HL-60 (cell line): ENCODE results near the gene CFAP20DC.

Experiments used
- CTCF ChIP-seq: IDR thresholded peaks from one replicate; pipeline ENCODE4 v1.5.1; 2011; ENCODE audit warnings: low read length, control low read depth, inconsistent platforms; ENCODE audit not compliant: insufficient read depth
- GABPA ChIP-seq: IDR thresholded peaks from 2 replicates; pipeline ENCODE4 v1.6.1; 2012; ENCODE audit warnings: low read depth
- POLR2AphosphoS5 ChIP-seq: IDR thresholded peaks from 2 replicates; pipeline ENCODE4 v1.6.1; 2012; ENCODE audit warnings: low read depth
- SPI1 ChIP-seq: IDR thresholded peaks from 2 replicates; pipeline ENCODE4 v1.6.1; 2012; ENCODE audit warnings: low read depth, mild to moderate bottlenecking, borderline replicate concordance
- TF ChIP-seq, protein P1 (sequence below): IDR thresholded peaks from 2 replicates; pipeline ENCODE4 v1.6.1; 2012; ENCODE audit warnings: low read depth; ENCODE audit not compliant: insufficient replicate concordance

GRCh38 chr3:58784425-58784824 lies 265.4 kb downstream of the CFAP20DC start:
- TF ChIP-seq CTCF (no peak), SPI1 (no peak), GABPA (no peak), POLR2AphosphoS5 (no peak)
- TF ChIP-seq, protein P1, sequence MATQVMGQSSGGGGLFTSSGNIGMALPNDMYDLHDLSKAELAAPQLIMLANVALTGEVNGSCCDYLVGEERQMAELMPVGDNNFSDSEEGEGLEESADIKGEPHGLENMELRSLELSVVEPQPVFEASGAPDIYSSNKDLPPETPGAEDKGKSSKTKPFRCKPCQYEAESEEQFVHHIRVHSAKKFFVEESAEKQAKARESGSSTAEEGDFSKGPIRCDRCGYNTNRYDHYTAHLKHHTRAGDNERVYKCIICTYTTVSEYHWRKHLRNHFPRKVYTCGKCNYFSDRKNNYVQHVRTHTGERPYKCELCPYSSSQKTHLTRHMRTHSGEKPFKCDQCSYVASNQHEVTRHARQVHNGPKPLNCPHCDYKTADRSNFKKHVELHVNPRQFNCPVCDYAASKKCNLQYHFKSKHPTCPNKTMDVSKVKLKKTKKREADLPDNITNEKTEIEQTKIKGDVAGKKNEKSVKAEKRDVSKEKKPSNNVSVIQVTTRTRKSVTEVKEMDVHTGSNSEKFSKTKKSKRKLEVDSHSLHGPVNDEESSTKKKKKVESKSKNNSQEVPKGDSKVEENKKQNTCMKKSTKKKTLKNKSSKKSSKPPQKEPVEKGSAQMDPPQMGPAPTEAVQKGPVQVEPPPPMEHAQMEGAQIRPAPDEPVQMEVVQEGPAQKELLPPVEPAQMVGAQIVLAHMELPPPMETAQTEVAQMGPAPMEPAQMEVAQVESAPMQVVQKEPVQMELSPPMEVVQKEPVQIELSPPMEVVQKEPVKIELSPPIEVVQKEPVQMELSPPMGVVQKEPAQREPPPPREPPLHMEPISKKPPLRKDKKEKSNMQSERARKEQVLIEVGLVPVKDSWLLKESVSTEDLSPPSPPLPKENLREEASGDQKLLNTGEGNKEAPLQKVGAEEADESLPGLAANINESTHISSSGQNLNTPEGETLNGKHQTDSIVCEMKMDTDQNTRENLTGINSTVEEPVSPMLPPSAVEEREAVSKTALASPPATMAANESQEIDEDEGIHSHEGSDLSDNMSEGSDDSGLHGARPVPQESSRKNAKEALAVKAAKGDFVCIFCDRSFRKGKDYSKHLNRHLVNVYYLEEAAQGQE = no peak
